GM18858 (cell line): ENCODE measurements around the gene CYSTM1.
A peak's percentile ranks its signal among the peaks of the same experiment; 100 is the strongest.
"Not testable (repeated sequence)": the region's sequence is repeated elsewhere in the genome, so short reads cannot be mapped to it uniquely, and the experiment has no call there.

ENCODE experiments used
- ATAC-seq: cut with Tn5 transposase; IDR thresholded peaks from one replicate; pipeline ENCODE4 v1.9.1; 2021; ENCODE audit not compliant: unreplicated experiment

Gene CYSTM1

GRCh38 chr5:140175367-140176030 lies 511 bp downstream of the CYSTM1 start:
- peak; percentile 26 for ATAC-seq

DNA sequence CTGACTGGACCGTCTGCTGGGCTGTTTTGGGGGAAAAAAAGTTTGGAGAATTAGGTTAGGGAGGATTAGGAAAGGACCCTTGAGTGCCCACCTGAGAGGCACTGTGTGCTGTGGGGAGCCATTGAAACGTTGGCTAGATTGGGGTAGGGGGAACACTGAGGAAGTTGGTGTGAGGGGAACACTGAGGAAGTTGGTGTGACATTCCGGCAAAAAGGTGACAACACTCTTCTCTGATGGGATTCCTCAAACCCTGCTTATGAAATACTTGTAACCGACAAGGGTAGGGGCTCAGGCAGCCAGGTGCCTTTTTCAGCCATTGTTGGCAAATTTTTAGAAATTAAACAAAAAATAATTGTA lies 1.0 kb downstream of the CYSTM1 start:
- ATAC-seq: no peak

DNA sequence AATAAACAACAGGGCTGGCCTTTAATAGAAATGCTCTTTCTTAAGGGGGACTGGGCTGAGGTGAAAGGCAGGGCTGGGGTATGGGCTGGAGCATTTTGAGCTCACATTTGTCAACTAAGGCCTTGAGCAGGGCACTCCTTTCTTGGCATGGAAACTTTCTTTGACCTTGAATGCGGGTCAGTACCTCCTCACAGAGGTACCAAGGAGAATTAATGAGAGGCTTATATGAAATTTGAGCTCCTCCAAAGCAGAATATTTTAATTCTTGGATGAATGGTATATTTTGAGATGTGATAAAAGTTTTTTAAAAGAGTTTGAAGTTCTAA lies 3.1 kb downstream of the CYSTM1 start:
- no peak for ATAC-seq

DNA sequence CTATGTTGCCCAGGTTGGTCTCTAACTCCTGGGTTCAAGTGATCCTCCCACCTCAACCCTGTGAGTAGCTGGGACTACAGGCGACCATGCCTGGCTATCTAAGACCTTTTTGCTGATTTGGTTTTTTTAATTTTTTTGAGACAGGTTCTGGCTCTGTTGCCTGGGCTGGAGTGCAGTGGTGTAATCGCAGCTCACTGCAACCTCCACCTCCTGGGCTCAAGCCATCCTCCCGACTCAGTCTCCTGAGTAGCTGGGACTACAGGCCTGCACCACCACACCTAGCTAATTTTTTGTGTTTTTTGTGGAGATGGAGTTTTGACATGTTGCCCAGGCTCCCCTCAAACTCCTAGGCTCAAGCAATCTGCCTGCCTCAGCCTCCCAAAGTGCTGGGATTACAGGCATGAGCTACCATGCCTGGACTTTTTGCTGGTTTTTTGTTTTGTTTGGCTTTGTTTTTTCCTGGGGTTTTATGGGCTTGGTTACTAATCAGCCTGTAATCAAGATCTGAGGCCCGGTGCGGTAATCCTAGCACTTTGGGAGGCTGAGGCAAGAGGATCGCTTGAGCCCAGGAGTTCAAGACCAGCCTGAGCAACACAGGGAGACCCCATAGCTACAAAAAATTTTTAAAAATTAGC lies 3.6 kb downstream of the CYSTM1 start:
- ATAC-seq: no peak

GRCh38 chr5:140181002-140181483 lies 6.1 kb downstream of the CYSTM1 start:
- ATAC-seq: peak; percentile 45

GRCh38 chr5:140181525-140181924 lies 6.5 kb downstream of the CYSTM1 start:
- no peak for ATAC-seq

GRCh38 chr5:140182075-140182711 lies 7.2 kb downstream of the CYSTM1 start:
- ATAC-seq: no peak

DNA sequence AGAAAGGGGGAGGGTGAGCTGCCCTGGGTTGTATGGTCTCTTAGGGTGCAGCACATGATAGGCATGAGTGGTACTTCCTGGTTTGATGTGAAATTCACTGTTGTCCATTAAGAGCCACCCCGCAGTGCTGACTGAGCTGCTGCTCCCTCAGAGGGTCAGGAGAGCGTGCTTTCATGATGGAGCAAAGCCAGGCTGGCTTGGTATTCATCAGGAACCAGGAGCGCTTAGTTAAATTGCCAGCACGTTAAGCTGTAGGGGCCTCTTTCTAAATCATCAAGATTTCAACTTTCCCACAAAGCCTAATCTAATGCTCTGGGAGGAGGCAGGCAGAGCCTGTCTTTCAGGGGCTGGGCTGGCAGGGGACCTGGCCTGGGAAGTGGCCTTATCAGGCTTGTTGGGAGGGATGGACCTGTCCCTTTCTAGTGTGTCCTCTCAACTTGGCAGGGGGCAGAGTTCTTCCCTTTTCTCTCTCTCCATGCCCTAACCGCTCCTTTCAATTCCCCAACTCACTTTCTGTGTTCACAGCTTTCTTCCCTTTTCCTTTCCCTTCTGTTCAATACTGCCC lies 7.9 kb downstream of the CYSTM1 start:
- no peak for ATAC-seq

GRCh38 chr5:140185409-140185808 lies 10.4 kb downstream of the CYSTM1 start:
- ATAC-seq: no peak

GRCh38 chr5:140186267-140186671 lies 11.3 kb downstream of the CYSTM1 start:
- ATAC-seq: no peak

DNA sequence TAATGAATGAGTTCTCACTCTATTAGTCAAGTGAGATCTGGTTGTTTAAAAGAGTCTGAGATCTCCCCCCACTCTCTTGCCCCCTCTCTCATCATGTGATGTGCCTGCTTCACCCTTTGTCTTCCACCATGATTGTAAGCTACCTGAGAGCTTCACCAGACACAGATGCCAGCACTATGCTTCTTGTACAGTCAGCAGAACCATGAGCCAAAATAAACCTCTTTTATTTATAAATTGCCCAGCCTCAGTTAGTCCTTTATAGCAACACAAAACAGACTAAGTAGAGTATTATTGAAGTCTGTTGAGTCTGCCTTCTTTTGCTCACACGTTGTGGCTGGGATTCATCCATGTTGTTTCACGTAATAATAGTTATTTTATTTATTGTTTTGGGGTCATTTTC lies 14.3 kb downstream of the CYSTM1 start:
- no peak for ATAC-seq

GRCh38 chr5:140189977-140190871 lies 15.2 kb downstream of the CYSTM1 start:
- ATAC-seq: no peak

DNA sequence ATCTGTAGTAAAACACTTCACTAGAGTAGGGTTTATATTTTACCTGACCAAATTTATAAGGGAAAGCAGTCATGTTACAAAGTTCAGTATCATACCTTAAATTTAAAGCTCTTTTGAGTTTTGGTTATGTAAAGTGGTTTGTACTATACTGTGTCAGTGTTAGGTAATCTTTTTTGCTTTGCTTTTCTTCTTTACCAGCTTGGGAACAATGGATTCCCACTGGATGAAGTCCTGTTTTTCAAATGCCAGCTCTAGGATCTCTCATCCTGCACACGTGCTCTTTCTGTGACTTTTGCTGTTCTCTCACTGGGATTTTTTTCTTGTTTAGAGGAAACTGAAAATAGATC lies 15.9 kb downstream of the CYSTM1 start:
- ATAC-seq: no peak

- ATAC-seq: no peak
These were observed 17.9 kb downstream of the CYSTM1 start for GRCh38 chr5:140192715-140193430.

- ATAC-seq: no peak
These were observed 19.7 kb downstream of the CYSTM1 start for GRCh38 chr5:140194662-140195061.

DNA sequence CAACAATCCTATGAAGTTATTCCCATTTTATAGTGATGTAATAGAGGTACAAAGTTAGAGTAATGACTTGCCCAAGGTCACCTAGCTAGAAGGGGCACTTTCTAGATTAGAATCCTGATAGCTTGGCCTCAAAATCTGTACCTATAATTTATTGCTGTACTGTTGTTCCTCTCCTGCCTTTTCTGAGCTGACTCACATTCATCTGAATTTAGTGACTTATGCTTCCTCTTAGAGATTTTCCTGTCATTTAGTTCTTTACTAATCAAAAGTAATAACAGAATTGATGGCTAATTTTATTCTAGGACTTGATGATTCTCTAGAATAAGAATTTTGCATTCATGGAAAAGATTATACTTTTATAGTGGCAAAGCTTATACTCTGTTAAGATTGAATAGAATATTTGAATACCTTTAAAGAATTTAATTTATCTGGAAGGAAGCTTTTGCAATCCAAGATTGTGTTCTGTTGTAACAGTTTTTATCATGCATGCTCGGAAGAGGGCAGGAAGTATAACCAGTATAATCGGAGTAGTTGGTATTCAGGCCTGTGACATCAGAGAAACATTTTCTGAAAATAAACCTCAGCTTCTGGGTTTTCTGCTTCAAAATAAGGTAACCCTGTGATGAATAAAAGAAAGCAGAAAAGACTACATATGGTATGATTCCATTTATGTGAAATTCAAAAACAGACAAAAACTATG lies 21.3 kb downstream of the CYSTM1 start:
- no peak for ATAC-seq

DNA sequence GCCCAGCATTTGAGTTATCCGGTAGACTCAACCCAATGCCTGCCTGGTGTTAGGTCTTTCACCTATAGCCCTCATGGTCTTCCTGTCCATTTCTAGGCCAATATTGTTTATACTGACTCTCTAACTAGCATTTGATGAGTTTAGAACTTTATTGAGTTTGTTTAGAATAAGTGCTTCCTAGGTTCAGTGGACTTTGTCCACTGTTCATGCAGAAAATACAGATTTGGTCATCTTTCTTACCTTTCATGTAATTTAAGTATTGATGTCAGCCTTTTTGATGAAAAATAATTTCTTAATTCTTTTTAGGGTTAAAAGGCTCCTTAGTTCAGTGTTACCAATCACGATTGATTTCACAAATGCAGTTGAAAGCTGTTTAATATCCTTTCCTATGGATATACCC lies 22.0 kb downstream of the CYSTM1 start:
- ATAC-seq: no peak

- not testable (repeated sequence) for ATAC-seq
These were observed 23.9 kb downstream of the CYSTM1 start for GRCh38 chr5:140198915-140199314.

DNA sequence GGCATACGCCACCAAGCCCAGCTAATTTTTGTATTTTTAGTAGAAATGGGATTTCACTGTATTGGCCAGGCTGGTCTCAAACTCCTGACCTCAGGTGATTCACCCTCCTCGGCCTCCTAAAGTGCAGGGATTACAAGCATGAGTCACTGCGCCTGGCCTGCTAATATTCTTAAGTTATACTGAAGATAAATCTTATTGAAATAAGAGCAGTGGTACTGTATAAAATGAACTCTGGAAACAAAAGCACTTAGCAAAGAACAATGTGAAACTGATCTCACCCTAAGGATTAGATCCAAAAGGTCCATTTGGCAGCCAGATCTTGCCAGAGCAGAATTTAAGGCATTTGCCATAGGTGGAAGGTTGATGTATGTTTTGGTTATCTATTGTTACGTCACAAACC lies 27.1 kb downstream of the CYSTM1 start:
- ATAC-seq: no peak

- no peak for ATAC-seq
These were observed 27.6 kb downstream of the CYSTM1 start for GRCh38 chr5:140202610-140203009.
